Uterus (tissue), 4 donors: ENCODE results near the gene ARPP21. TPM values are rescaled to one million over a fixed set of nuclear protein-coding genes. Genes with fewer than 3 reads are reported as not detected.

Source experiments
- DNase-seq, 2 donors: peaks; one replicate each; pipeline ENCODE4 v3.0.0-alpha.2; 2019 to 2020
- H3K27ac ChIP-seq, 2 donors: fragments of 200-600 bp; sonication (generic); 1 replicate in 1 of 2; 2 replicates in 1 of 2; pipeline ENCODE4 v1.5.1; 2016 to 2018
- H3K27me3 ChIP-seq, 2 donors: fragments of 200-600 bp; sonication (generic); one replicate each; pipeline ENCODE4 v1.5.1; 2018 to 2019; ENCODE audit warnings: control low read depth in 1 of 2
- H3K36me3 ChIP-seq, 2 donors: fragments of 200-600 bp; sonication (generic); one replicate each; pipeline ENCODE4 v1.5.1; 2019; ENCODE audit warnings: control low read depth in 1 of 2
- H3K4me1 ChIP-seq, 2 donors: fragments of 200-600 bp; sonication (generic); one replicate each; pipeline ENCODE4 v1.5.1; 2018 to 2019; ENCODE audit warnings: control low read depth in 1 of 2
- H3K4me3 ChIP-seq, 2 donors: fragments of 200-600 bp; sonication (generic); 1 replicate in 1 of 2; 2 replicates in 1 of 2; pipeline ENCODE4 v1.5.1; 2018 to 2019; ENCODE audit warnings: mild to moderate bottlenecking in 1 of 2
- H3K9me3 ChIP-seq, 2 donors: fragments of 200-600 bp; sonication (generic); one replicate each; pipeline ENCODE4 v1.5.1; 2019; ENCODE audit warnings: control low read depth in 1 of 2
- CTCF ChIP-seq, 4 experiments: fragments of 200-600 bp in 2 of 4; fragments of 450-650 bp in 2 of 4; sonication (generic) in 2 of 4; IDR thresholded peaks; one replicate each; pipeline ENCODE4 v1.5.1; 2016 to 2019; ENCODE audit warnings: antibody characterized with exemption in 4 of 4, mild to moderate bottlenecking in 2 of 4, moderate library complexity in 1 of 4
- POLR2A ChIP-seq, 2 donors: fragments of 450-650 bp; IDR thresholded peaks; one replicate each; pipeline ENCODE4 v1.6.1; 2016; ENCODE audit warnings: antibody characterized with exemption in 2 of 2, mild to moderate bottlenecking in 1 of 2, moderate library complexity in 1 of 2
- intact Hi-C: fragments of 100-400 bp; cut with DNase I; formaldehyde crosslinking; loops from one replicate; pipeline ENCODE4 v1.15.1; 2023; ENCODE audit warnings: low total_unique reads
- total RNA-seq, 4 donors: library from RNA; depleted of rRNA in 3 of 4; stranded (reverse); fragments of >200 nt in 3 of 4; gene quantifications; one replicate each; pipeline versions ENCODE4 v1.1.0 to v1.2.4, GENCODE V29; 2014 to 2023
- donor health status: DM: yes; HTN: yes; CAD: no.

The ARPP21 gene
- total RNA-seq, 4 donors from 2014 or later, result 1.2 TPM; not detected in 3

- no peak for TF ChIP-seq POLR2A (IDR thresholded peaks at IDR 0.05)
- TF ChIP-seq CTCF (IDR thresholded peaks at IDR 0.05), result no peak
- H3K36me3 ChIP-seq, result no peaks in the 10 kb centered on the region
- no peaks in the 10 kb centered on the region for H3K27me3 ChIP-seq
- no peaks in the 10 kb centered on the region for H3K4me1 ChIP-seq
- no peak for DNase-seq
- H3K4me3 ChIP-seq, result no peak overlapping the region
- H3K9me3 ChIP-seq, result no peaks in the 10 kb centered on the region
- H3K27ac ChIP-seq, result no peak overlapping the region
- intact Hi-C loops, result no loop called here
Measured at GRCh38 chr3:35671483-35671882, 32.2 kb downstream of the ARPP21 start.

- intact Hi-C loops, result no loop called here
- no peak for DNase-seq
- Histone ChIP-seq H3K9me3 (no peaks in the 10 kb centered on the region), H3K4me1 (no peaks in the 10 kb centered on the region), H3K27me3 (no peaks in the 10 kb centered on the region), H3K36me3 (no peaks in the 10 kb centered on the region), H3K27ac (no peak overlapping the region), H3K4me3 (no peak overlapping the region)
- no peak for TF ChIP-seq CTCF (IDR thresholded peaks at IDR 0.05)
- no peak for TF ChIP-seq POLR2A (IDR thresholded peaks at IDR 0.05)
Measured at GRCh38 chr3:35673017-35673416, 33.7 kb downstream of the ARPP21 start.

- Histone ChIP-seq H3K27me3 (no peaks in the 10 kb centered on the region), H3K27ac (no peak overlapping the region), H3K4me1 (no peaks in the 10 kb centered on the region), H3K4me3 (no peak overlapping the region), H3K36me3 (no peaks in the 10 kb centered on the region), H3K9me3 (no peaks in the 10 kb centered on the region)
- intact Hi-C loops, result no loop called here
- TF ChIP-seq CTCF (IDR thresholded peaks at IDR 0.05) (no peak), POLR2A (IDR thresholded peaks at IDR 0.05) (no peak)
- no peak for DNase-seq
Measured at GRCh38 chr3:35674451-35675109, 35.3 kb downstream of the ARPP21 start.

- intact Hi-C loops, result no loop called here
- no peak overlapping the region for H3K4me3 ChIP-seq
- no peaks in the 10 kb centered on the region for H3K36me3 ChIP-seq
- H3K27ac ChIP-seq, result no peak overlapping the region
- no peaks in the 10 kb centered on the region for H3K27me3 ChIP-seq
- H3K4me1 ChIP-seq, result no peaks in the 10 kb centered on the region
- H3K9me3 ChIP-seq, result no peaks in the 10 kb centered on the region
- no peak for DNase-seq
- TF ChIP-seq CTCF (IDR thresholded peaks at IDR 0.05) (no peak), POLR2A (IDR thresholded peaks at IDR 0.05) (no peak)
Measured at GRCh38 chr3:35675206-35675605, 35.9 kb downstream of the ARPP21 start.

- Histone ChIP-seq H3K4me3 (no peak overlapping the region), H3K4me1 (no peaks in the 10 kb centered on the region), H3K36me3 (no peaks in the 10 kb centered on the region), H3K9me3 (no peaks in the 10 kb centered on the region), H3K27me3 (no peaks in the 10 kb centered on the region), H3K27ac (no peak overlapping the region)
- TF ChIP-seq CTCF (IDR thresholded peaks at IDR 0.05) (no peak), POLR2A (IDR thresholded peaks at IDR 0.05) (no peak)
- intact Hi-C loops, result no loop called here
- DNase-seq, result no peak
Measured at GRCh38 chr3:35675621-35676020, 36.3 kb downstream of the ARPP21 start.
